H1 (cell line): ENCODE results near the gene TOR1A. TPM values are rescaled to one million over a fixed set of nuclear protein-coding genes. Genes with fewer than 3 reads are reported as not detected.

Source experiments
- CTCF ChIA-PET: fragments of 300-600 bp; sonication (Branson Sonifier 250); formaldehyde crosslinking; loops from one replicate; lab custom pipeline; 2021; ENCODE audit not compliant: partially characterized antibody; lab: Charles Lee
- POLR2A ChIA-PET: fragments of 300-600 bp; sonication (Branson Sonifier 250); formaldehyde crosslinking; loops from one replicate; lab custom pipeline; 2021; ENCODE audit warnings: inconsistent platforms; ENCODE audit not compliant: partially characterized antibody; lab: Charles Lee
- DNase-seq, 2 experiments: peaks; one replicate each; pipeline versions ENCODE4 v3.0.0 to v3.0.0-alpha.2; 2010 to 2022; ENCODE audit warnings: low spot score in 2 of 2, low read depth in 1 of 2, mixed read lengths in 1 of 2
- FAIRE-seq: peaks from 2 replicates; lab custom pipeline; 2011; peaks lifted over from hg19 to GRCh38; lab: Jason Lieb, UNC
- H2AFZ ChIP-seq: 2 replicates; pipeline ENCODE4 v1.8.1; 2012; ENCODE audit warnings: low read length, inconsistent platforms
- H2AK5ac ChIP-seq: 2 replicates; pipeline ENCODE4 v1.6.1; 2013; ENCODE audit warnings: low read depth, low read length
- H2BK120ac ChIP-seq: replicated peaks from 2 replicates; pipeline ENCODE3; 2013; ENCODE audit warnings: low read depth, low read length, inconsistent platforms
- H2BK12ac ChIP-seq: 2 replicates; pipeline ENCODE4 v1.6.1; 2013; ENCODE audit warnings: low read depth, low read length
- H2BK15ac ChIP-seq: 2 replicates; pipeline ENCODE4 v1.6.1; 2013; ENCODE audit warnings: low read length
- H2BK20ac ChIP-seq: 2 replicates; pipeline ENCODE4 v1.6.1; 2013; ENCODE audit warnings: low read length
- H2BK5ac ChIP-seq: 2 replicates; pipeline ENCODE4 v1.6.1; 2013; ENCODE audit warnings: low read depth, low read length
- H3K14ac ChIP-seq: 2 replicates; pipeline ENCODE4 v1.6.1; 2013; ENCODE audit warnings: inconsistent platforms; ENCODE audit not compliant: insufficient read length
- H3K18ac ChIP-seq: 2 replicates; pipeline ENCODE4 v1.6.1; 2013; ENCODE audit warnings: low read length; ENCODE audit errors: extremely low read depth
- H3K23ac ChIP-seq: 2 replicates; pipeline ENCODE4 v1.6.1; 2013; ENCODE audit warnings: inconsistent platforms; ENCODE audit not compliant: insufficient read length
- H3K23me2 ChIP-seq: 2 replicates; pipeline ENCODE4 v1.6.1; 2013; ENCODE audit warnings: low read depth, low read length
- H3K27ac ChIP-seq: 2 replicates; pipeline ENCODE4 v1.6.1; 2011; ENCODE audit warnings: low read depth, low read length, inconsistent platforms
- H3K27me3 ChIP-seq, 4 experiments: replicated peaks in 1 of 4; 1 replicate in 1 of 4; 2 replicates in 3 of 4; pipeline versions ENCODE4 v1.6.1 to v1.8.1; 2011 to 2013; ENCODE audit warnings: low read length in 3 of 4, mild to moderate bottlenecking in 3 of 4, inconsistent platforms in 2 of 4, mixed read lengths in 2 of 4, moderate library complexity in 1 of 4; ENCODE audit not compliant: control insufficient read depth in 3 of 4, insufficient read depth in 3 of 4; ENCODE audit errors: extremely low read depth in 1 of 4
- H3K36me3 ChIP-seq, 4 experiments: 2 replicates each; pipeline versions ENCODE4 v1.6.1 to v1.8.1; 2011 to 2013; ENCODE audit warnings: mild to moderate bottlenecking in 4 of 4, low read length in 3 of 4, moderate library complexity in 2 of 4, control low read depth in 1 of 4, inconsistent platforms in 1 of 4; ENCODE audit not compliant: insufficient read depth in 4 of 4, control insufficient read depth in 2 of 4
- H3K4ac ChIP-seq: replicated peaks from 2 replicates; pipeline ENCODE3; 2013; ENCODE audit warnings: low read length, low read depth, mixed read lengths, inconsistent platforms; ENCODE audit not compliant: insufficient read length
- H3K4me1 ChIP-seq, 4 experiments: replicated peaks in 1 of 4; 1 replicate in 1 of 4; 2 replicates in 3 of 4; pipeline versions ENCODE4 v1.6.1 to v1.8.1; 2011 to 2013; ENCODE audit warnings: low read length in 3 of 4, inconsistent platforms in 2 of 4, mixed read lengths in 1 of 4; ENCODE audit not compliant: insufficient read depth in 4 of 4, control insufficient read depth in 3 of 4
- H3K4me2 ChIP-seq, 2 experiments: 2 replicates each; pipeline versions ENCODE4 v1.6.1 to v1.8.1; 2011 to 2013; ENCODE audit warnings: low read depth in 2 of 2, low read length in 2 of 2, control low read depth in 1 of 2, inconsistent platforms in 1 of 2, mild to moderate bottlenecking in 1 of 2; ENCODE audit not compliant: insufficient read depth in 1 of 2
- H3K4me3 ChIP-seq, 4 experiments: fragments of 200-600, 300-600 bp in 1 of 4; sonication (generic), shearing (Covaris generic), sonication (Bioruptor Twin) in 1 of 4; 2 replicates each; pipeline versions ENCODE4 v1.5.1 to v1.8.1; 2011 to 2016; ENCODE audit warnings: low read length in 4 of 4, low read depth in 3 of 4, control low read depth in 2 of 4, inconsistent platforms in 2 of 4, mild to moderate bottlenecking in 2 of 4, mixed read lengths in 1 of 4, moderate library complexity in 1 of 4; ENCODE audit not compliant: insufficient read depth in 2 of 4; ENCODE audit errors: extremely low read depth in 1 of 4
- H3K56ac ChIP-seq: replicated peaks from 2 replicates; pipeline ENCODE3; 2013; ENCODE audit warnings: low read depth, mild to moderate bottlenecking, mixed read lengths, low read length, inconsistent platforms; ENCODE audit not compliant: insufficient read length
- H3K79me1 ChIP-seq: 2 replicates; pipeline ENCODE4 v1.6.1; 2013; ENCODE audit warnings: low read depth, low read length, control low read depth
- H3K79me2 ChIP-seq, 2 experiments: 2 replicates each; pipeline versions ENCODE4 v1.6.1 to v1.8.1; 2012 to 2013; ENCODE audit warnings: low read length in 2 of 2, mild to moderate bottlenecking in 2 of 2, inconsistent platforms in 1 of 2; ENCODE audit not compliant: insufficient read depth in 2 of 2, control insufficient read depth in 1 of 2
- H3K9ac ChIP-seq, 4 experiments: replicated peaks in 1 of 4; 1 replicate in 1 of 4; 2 replicates in 3 of 4; pipeline versions ENCODE4 v1.6.1 to v1.8.1; 2011 to 2013; ENCODE audit warnings: low read depth in 3 of 4, low read length in 3 of 4, control low read depth in 2 of 4, mild to moderate bottlenecking in 2 of 4, moderate library complexity in 2 of 4, inconsistent platforms in 1 of 4; ENCODE audit errors: extremely low read depth in 1 of 4
- H3K9me3 ChIP-seq, 2 experiments: 2 replicates each; pipeline versions ENCODE4 v1.6.1 to v1.8.1; 2012 to 2013; ENCODE audit warnings: mild to moderate bottlenecking in 2 of 2, moderate library complexity in 2 of 2, control low read depth in 1 of 2, inconsistent platforms in 1 of 2, low read depth in 1 of 2, low read length in 1 of 2, mixed read lengths in 1 of 2; ENCODE audit not compliant: insufficient read depth in 2 of 2
- H4K20me1 ChIP-seq, 2 experiments: replicated peaks in 1 of 2; 2 replicates each; pipeline versions ENCODE3 to v1.8.1; 2011 to 2013; ENCODE audit warnings: inconsistent platforms in 2 of 2, low read length in 2 of 2, mild to moderate bottlenecking in 1 of 2; ENCODE audit not compliant: insufficient read depth in 2 of 2, control insufficient read depth in 1 of 2
- H4K5ac ChIP-seq: 2 replicates; pipeline ENCODE4 v1.6.1; 2013; ENCODE audit warnings: low read length, low read depth, mixed read lengths, inconsistent platforms; ENCODE audit not compliant: insufficient read length
- H4K8ac ChIP-seq: 2 replicates; pipeline ENCODE4 v1.8.0; 2013; ENCODE audit warnings: mild to moderate bottlenecking, moderate library complexity, low read length, inconsistent platforms; ENCODE audit not compliant: insufficient read depth; ENCODE audit errors: extremely low read depth
- H4K91ac ChIP-seq: replicated peaks from 2 replicates; pipeline ENCODE3; 2013; ENCODE audit warnings: low read length, mixed read lengths, inconsistent platforms; ENCODE audit not compliant: insufficient read length
- CEBPB ChIP-seq: IDR thresholded peaks from 2 replicates; pipeline ENCODE4 v1.6.1; 2012; ENCODE audit warnings: low read depth, low read length
- CTCF ChIP-seq, 3 experiments: IDR thresholded peaks; 1 replicate in 2 of 3; 2 replicates in 1 of 3; pipeline versions ENCODE4 v1.5.1 to v1.6.1; 2011; ENCODE audit warnings: low read length in 3 of 3, mild to moderate bottlenecking in 3 of 3, inconsistent platforms in 2 of 3, low read depth in 1 of 3, moderate library complexity in 1 of 3; ENCODE audit not compliant: insufficient read depth in 1 of 3; ENCODE audit errors: control extremely low read depth in 1 of 3
- KDM1A ChIP-seq: fragments of 200-600, 300-600 bp; sonication (generic); IDR thresholded peaks from 2 replicates; pipeline ENCODE4 v1.7.1; 2016; ENCODE audit warnings: mild to moderate bottlenecking, low read length, borderline replicate concordance
- RFX5 ChIP-seq: IDR thresholded peaks from 2 replicates; pipeline ENCODE4 v1.6.1; 2011; ENCODE audit warnings: low read depth, low read length, improper control_type of control experiment, borderline replicate concordance
- SIN3A ChIP-seq, 2 experiments: IDR thresholded peaks in 1 of 2; conservative IDR thresholded peaks in 1 of 2; 2 replicates each; pipeline ENCODE4 v1.6.1; 2011 to 2012; ENCODE audit warnings: low read length in 2 of 2, improper control_type of control experiment in 1 of 2, low read depth in 1 of 2, mild to moderate bottlenecking in 1 of 2
- SP1 ChIP-seq: IDR thresholded peaks from 2 replicates; pipeline ENCODE4 v1.6.1; 2011; ENCODE audit warnings: low read depth, low read length
- YY1 ChIP-seq: IDR thresholded peaks from 2 replicates; pipeline ENCODE4 v1.6.1; 2011; ENCODE audit warnings: low read depth, mild to moderate bottlenecking, low read length
- WGBS, 2 experiments: shearing (Covaris generic) in 1 of 2; methylation state at CpG; one replicate each; pipeline versions ENCODE4 v1.1.6 to v1.1.7; 2013 to 2015; ENCODE audit warnings: low lambda C conversion rate in 2 of 2, mixed read lengths in 2 of 2, inconsistent platforms in 1 of 2, low coverage in 1 of 2, missing lambda C conversion rate in 1 of 2; ENCODE audit not compliant: insufficient replicate concordance in 2 of 2, insufficient coverage in 1 of 2, insufficient read length in 1 of 2; ENCODE audit errors: extremely low coverage in 1 of 2, missing lambda C conversion rate in 1 of 2; 5-methylcytosine and 5-hydroxymethylcytosine counted together
- polyA plus RNA-seq, 7 experiments: library from polyadenylated mRNA; depleted of rRNA in 3 of 7; stranded (reverse) in 5 of 7; unstranded in 2 of 7; fragments of >200 nt in 5 of 7; fragments of 200-250 nt in 2 of 7; gene quantifications; 1 replicate in 5 of 7; 2 replicates in 1 of 7; 4 replicates in 1 of 7; pipeline versions ENCODE4 v1.2.1 to v1.2.3, GENCODE V29; 2011 to 2013; ENCODE audit warnings: missing spikeins in 2 of 7, mixed read lengths in 2 of 7
- total RNA-seq: library from RNA; stranded (reverse); fragmentation: NEBNext Ultra II Directional; extraction: Animal tissue kit (Norgen Biotek cat#: 25700); gene quantifications from 2 replicates; pipeline ENCODE4 v1.2.1, GENCODE V29; 2021
- TF ChIP-seq, protein P1 (sequence below): IDR thresholded peaks from 2 replicates; pipeline ENCODE4 v1.6.1; 2012; ENCODE audit warnings: inconsistent platforms
- TF ChIP-seq, protein P2 (sequence below): IDR thresholded peaks from 2 replicates; pipeline ENCODE4 v1.6.1; 2012; ENCODE audit warnings: inconsistent platforms

Gene TOR1A
- total and polyA plus RNA-seq, 2 of the 8 experiments (the other 6 are each of a cell fraction or from before 2014, with no cell fraction given): 37.6 to 46.7 TPM

GRCh38 chr9:129835860-129836223 is 11.9 kb upstream of the TOR1A start:
- Histone ChIP-seq H3K4me2 (peak overlapping the region; percentile 84 to 87), H3K79me2 (peaks cover 0 to 12% of the 10 kb centered on the region in 2 experiments; a peak in 2 of 4 replicates), H3K27ac (no peak overlapping the region), H4K91ac (no peak overlapping the region), H2AFZ (no peak overlapping the region), H3K14ac (no peak overlapping the region), H3K4ac (no peak overlapping the region), H2AK5ac (no peak overlapping the region), H3K4me3 (peak overlapping the region; percentile 80 to 100 (median 99)), H4K5ac (no peak overlapping the region), H4K20me1 (peaks cover 0 to 3% of the 10 kb centered on the region in 2 experiments), H2BK5ac (no peak overlapping the region), H2BK15ac (no peak overlapping the region), H3K4me1 (peaks cover 5 to 14% (median 9%) of the 10 kb centered on the region in 4 experiments; a peak in 6 of 7 replicates), H3K9ac (peak overlapping the region in 3 of 4 experiments; percentile 14 to 69 (median 26); a peak in 3 of 7 replicates), H3K56ac (no peak overlapping the region), H3K18ac (no peak overlapping the region), H2BK120ac (no peak overlapping the region), H3K23ac (no peak overlapping the region), H3K79me1 (peaks cover 6% of the 10 kb centered on the region), H3K9me3 (no peaks in the 10 kb centered on the region), H4K8ac (no peak overlapping the region), H3K27me3 (no peaks in the 10 kb centered on the region), H3K36me3 (peaks cover 3 to 9% (median 8%) of the 10 kb centered on the region in 4 experiments; a peak in 7 of 8 replicates), H2BK12ac (no peak overlapping the region), H2BK20ac (no peak overlapping the region), H3K23me2 (peaks cover 6% of the 10 kb centered on the region)
- 11% methylated on average over 18 of the region's 19 CpGs; no CpG with 5 or more reads in 1 of the 2 experiments for WGBS, 2 experiments
- FAIRE-seq: no peak
- ChIA-PET CTCF (interaction anchor here (0.9 kb wide), 1 partner anchor 24 kb away, joined by 3 read pairs; no protein-coding TSS in a partner anchor), POLR2A (interaction anchor here (0.6 to 1.6 kb wide), 3 partner anchors 9 to 253 kb away, joined by 3 to 6 read pairs (median 4); no protein-coding TSS in a partner anchor)
- DNase-seq: no peak
- no peak for TF ChIP-seq KDM1A
- no peak for TF ChIP-seq YY1
- TF ChIP-seq, protein P1, sequence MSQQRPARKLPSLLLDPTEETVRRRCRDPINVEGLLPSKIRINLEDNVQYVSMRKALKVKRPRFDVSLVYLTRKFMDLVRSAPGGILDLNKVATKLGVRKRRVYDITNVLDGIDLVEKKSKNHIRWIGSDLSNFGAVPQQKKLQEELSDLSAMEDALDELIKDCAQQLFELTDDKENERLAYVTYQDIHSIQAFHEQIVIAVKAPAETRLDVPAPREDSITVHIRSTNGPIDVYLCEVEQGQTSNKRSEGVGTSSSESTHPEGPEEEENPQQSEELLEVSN: no peak
- TF ChIP-seq SP1: no peak
- TF ChIP-seq CEBPB: no peak
- TF ChIP-seq CTCF (IDR thresholded peaks at IDR 0.05; ENCODE audit: control extremely low read depth in 1 of 3, insufficient read depth in 1 of 3, low read depth in 1 of 3, low read length in 3 of 3): no peak
- no peak for TF ChIP-seq SIN3A (conservative IDR thresholded peaks at IDR 0.05 in 1 of 2, IDR thresholded peaks at IDR 0.05 in 1 of 2; ENCODE audit: low read depth in 1 of 2, low read length in 2 of 2)
- TF ChIP-seq RFX5: no peak
- TF ChIP-seq, protein P2, sequence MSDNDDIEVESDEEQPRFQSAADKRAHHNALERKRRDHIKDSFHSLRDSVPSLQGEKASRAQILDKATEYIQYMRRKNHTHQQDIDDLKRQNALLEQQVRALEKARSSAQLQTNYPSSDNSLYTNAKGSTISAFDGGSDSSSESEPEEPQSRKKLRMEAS: no peak
